GM12875 (cell line): ENCODE measurements around the gene MAN1B1.

Source experiments
- H3K4me3 ChIP-seq: one replicate; pipeline ENCODE4 v1.5.1; 2011; ENCODE audit warnings: low read depth, low read length, control low read depth
- TF ChIP-seq, protein P1 (sequence below): IDR thresholded peaks from 2 replicates; pipeline ENCODE4 v1.5.1; 2011; ENCODE audit warnings: low read depth, mild to moderate bottlenecking, control low read depth, inconsistent platforms, low read length, moderate library complexity, borderline replicate concordance; ENCODE audit not compliant: insufficient read depth

Gene MAN1B1

DNA sequence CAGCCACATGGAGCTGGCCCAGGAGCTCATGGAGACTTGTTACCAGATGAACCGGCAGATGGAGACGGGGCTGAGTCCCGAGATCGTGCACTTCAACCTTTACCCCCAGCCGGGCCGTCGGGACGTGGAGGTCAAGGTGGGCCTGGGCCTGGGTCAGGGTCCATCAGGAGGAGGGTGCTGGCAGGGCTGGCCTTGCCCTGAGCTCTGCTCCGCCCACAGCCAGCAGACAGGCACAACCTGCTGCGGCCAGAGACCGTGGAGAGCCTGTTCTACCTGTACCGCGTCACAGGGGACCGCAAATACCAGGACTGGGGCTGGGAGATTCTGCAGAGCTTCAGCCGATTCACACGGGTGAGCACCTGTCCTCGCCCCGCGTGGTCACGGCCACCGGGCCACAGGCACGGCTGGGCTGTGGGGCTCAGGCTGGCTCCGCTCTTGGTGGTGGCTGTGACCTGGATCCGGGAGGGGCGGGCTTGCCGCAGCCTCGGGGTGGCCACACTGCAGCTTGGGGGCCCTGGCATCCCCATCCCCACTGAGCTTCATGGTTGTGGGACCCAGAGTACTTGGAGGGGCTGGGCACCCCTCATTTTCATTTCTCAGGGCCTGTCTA lies 20.6 kb downstream of the MAN1B1 start:
- no peak overlapping the region for H3K4me3 ChIP-seq
- TF ChIP-seq, protein P1, sequence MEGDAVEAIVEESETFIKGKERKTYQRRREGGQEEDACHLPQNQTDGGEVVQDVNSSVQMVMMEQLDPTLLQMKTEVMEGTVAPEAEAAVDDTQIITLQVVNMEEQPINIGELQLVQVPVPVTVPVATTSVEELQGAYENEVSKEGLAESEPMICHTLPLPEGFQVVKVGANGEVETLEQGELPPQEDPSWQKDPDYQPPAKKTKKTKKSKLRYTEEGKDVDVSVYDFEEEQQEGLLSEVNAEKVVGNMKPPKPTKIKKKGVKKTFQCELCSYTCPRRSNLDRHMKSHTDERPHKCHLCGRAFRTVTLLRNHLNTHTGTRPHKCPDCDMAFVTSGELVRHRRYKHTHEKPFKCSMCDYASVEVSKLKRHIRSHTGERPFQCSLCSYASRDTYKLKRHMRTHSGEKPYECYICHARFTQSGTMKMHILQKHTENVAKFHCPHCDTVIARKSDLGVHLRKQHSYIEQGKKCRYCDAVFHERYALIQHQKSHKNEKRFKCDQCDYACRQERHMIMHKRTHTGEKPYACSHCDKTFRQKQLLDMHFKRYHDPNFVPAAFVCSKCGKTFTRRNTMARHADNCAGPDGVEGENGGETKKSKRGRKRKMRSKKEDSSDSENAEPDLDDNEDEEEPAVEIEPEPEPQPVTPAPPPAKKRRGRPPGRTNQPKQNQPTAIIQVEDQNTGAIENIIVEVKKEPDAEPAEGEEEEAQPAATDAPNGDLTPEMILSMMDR: no peak

DNA sequence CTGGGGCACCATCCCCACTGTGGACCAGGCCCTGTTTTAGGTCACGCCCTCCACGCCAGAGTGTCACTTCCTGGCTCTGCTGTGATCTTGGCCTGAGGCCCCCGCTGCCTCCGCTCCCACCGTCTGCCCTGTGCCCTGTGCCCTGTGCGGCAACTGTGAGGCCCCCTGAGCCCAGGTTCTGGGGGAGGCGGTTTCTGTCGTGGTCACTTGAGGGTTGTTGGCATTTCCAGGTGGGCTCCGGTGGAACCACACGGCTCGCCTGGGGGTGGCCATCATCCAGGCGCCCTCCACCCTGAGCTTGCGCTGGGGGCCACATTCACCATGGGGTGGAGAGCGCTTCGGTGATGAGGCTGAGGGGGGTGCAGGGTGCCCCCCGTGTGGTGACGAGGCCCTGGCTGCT lies 21.2 kb downstream of the MAN1B1 start:
- TF ChIP-seq, protein P1: no peak
- no peak overlapping the region for H3K4me3 ChIP-seq

DNA sequence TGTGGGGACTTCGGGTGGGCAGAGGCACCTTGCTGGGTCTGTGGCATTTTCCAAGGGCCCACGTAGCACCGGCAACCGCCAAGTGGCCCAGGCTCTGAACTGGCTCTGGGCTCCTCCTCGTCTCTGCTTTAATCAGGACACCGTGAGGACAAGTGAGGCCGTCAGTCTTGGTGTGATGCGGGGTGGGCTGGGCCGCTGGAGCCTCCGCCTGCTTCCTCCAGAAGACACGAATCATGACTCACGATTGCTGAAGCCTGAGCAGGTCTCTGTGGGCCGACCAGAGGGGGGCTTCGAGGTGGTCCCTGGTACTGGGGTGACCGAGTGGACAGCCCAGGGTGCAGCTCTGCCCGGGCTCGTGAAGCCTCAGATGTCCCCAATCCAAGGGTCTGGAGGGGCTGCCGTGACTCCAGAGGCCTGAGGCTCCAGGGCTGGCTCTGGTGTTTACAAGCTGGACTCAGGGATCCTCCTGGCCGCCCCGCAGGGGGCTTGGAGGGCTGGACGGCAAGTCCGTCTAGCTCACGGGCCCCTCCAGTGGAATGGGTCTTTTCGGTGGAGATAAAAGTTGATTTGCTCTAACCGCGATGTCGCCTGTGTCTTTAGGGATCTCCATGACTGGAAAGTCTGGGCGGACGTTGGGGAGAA lies 21.9 kb downstream of the MAN1B1 start:
- TF ChIP-seq, protein P1: no peak
- H3K4me3 ChIP-seq: no peak overlapping the region

DNA sequence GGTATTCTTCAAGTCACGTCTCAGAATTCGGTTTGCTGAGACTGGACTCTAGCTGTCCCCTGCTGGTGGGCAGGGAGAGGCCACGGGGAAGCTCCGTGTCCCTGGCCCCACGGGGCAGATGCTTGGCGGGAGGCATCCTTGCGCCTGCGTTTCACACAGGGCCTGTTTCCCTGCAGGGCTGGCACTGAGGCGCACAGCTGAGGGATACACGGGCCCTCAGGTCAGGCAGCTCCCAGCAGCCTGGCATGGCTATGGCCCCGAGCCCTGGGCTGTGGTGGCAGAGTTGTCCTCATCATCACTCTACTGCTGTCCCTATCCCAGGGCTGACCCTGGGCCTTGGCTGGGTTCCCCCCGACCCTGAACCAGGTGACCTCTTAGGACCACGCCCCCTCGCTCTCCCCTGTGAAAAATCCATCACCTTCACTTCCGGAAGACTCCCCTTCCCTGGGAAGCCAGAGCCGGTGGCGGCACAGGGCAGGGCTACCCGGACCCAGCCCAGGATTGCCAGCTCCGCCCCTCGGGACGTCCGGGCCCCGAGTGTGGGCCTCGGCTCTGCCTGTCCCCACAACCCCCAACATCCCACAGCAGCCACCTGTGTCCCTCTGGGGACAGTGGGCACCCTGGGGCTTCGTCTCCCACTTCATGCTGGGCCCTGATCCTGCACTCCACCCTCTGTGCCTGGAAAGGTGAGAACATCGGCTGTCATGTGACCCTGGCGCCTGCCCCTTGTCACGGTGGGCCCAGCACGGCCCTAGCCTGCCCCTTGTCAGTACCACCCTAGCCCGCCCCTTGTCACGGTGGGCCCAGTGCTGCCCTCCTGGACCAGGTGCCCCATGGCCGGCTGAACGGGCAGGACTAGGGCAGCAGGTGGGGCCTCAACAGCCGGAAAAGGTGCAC lies 22.7 kb downstream of the MAN1B1 start:
- H3K4me3 ChIP-seq: no peak overlapping the region
- TF ChIP-seq, protein P1: no peak

DNA sequence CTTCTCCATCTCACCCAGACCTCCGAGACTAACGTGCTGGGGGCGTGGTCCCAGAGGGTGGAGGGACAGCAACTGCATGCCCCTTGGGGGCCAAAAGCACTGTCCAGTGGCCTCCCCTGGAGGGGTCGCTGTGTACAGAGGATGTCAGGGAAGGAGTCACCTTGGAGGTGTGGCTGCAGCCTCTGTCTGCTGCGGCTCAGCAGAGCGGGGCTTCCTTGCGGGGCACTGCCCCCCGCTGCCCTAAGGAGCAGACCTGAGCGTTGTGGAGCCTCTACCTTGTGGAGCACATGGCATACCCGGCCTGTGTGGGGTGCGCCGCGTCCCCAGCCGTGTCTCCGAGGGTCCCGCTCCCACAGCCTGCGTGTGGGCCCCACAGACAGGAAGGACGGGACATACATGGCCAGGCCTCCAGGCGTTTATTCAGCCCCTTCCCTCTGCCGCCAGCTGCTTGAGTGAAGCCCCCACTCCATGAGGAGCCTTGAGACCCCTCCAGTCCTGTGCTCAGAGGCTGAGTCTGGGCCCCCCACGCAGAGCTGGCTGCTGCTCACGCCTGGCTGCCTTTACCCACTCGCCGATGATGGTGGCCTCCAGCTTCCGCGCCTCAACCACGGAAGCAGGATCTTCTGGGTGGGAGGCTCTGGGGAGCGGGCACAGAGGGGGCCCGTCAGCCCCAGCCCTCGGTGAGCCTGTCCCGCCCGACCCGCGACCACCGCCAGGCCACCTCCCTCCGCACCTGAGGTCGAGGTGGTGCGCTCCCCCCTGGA lies 23.5 kb downstream of the MAN1B1 start:
- no peak overlapping the region for H3K4me3 ChIP-seq
- TF ChIP-seq, protein P1: no peak

DNA sequence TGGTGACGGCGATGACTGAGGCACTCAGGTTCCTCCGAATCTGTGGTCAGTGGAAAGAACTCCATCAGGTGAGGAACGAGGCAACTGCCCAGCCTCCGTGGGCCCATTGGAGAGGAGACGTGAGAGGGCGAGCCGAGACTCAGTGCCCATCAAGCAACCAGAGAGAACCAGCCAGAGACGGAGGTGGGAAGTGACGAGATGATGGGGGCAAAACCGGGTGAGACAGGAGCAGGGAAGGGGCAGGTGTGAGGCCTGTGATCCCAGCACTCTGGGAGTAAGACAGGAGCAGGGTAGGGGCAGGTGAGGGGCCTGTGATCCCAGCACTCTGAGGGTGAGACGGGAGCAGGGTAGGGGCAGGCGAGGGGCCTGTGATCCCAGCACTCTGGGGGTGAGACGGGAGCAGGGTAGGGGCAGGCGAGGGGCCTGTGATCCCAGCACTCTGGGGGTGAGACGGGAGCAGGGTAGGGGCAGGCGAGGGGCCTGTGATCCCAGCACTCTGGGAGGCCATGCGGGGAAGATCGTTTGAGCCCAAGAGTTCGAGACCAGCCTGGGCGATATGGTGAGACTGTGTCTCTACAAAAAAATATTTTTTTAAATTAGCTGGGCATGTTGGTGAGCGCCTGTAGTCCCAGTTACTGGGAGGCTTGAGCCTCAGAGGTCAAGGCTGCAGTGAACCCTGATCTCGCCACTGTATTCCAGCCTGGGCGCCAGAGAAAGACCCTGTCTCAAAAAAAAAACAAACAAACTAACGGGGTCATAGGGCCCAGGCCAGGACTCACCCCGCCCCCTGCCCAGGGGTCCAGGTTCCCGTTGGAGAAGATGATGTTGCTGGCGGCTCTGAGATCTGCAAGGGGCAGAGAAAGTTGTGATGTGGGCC lies 24.4 kb downstream of the MAN1B1 start:
- no peak overlapping the region for H3K4me3 ChIP-seq
- TF ChIP-seq, protein P1: no peak
